ENCODE data around the gene SLAIN1. TPM values are rescaled to one million over a fixed set of nuclear protein-coding genes. Genes with fewer than 3 reads are reported as not detected.
"Not testable (repeated sequence)": the region's sequence is repeated elsewhere in the genome, so short reads cannot be mapped to it uniquely, and the experiment has no call there.

Gene SLAIN1
- polyA plus RNA-seq, 2 of the 4 experiments (the other 2 are of a cell fraction): 0.43 to 3.6 TPM

- Histone ChIP-seq H3K4me3 (no peak overlapping the region), H3K9me3 (no peaks in the 10 kb centered on the region), H3K4me1 (no peaks in the 10 kb centered on the region), H3K27ac (no peak overlapping the region), H3K4me2 (no peak overlapping the region)
- no peak for TF ChIP-seq CBX2 (IDR thresholded peaks at IDR 0.05; ENCODE audit: borderline replicate concordance, low read depth)
- no peak for TF ChIP-seq CBX8 (IDR thresholded peaks at IDR 0.05)
- TF ChIP-seq USF2 (IDR thresholded peaks at IDR 0.05): no peak
- no peak for TF ChIP-seq ZNF302 (CRISPR knock-in tag; IDR thresholded peaks at IDR 0.05)
- no peak for TF ChIP-seq PBX3 (IDR thresholded peaks at IDR 0.05)
- no peak for TF ChIP-seq RARB (CRISPR knock-in tag; IDR thresholded peaks at IDR 0.05)
- TF ChIP-seq SREBF2 (IDR thresholded peaks at IDR 0.05): no peak
- no peak for TF ChIP-seq BCL3 (IDR thresholded peaks at IDR 0.05)
- TF ChIP-seq RAD21 (conservative IDR thresholded peaks at IDR 0.05 in 1 of 2, IDR thresholded peaks at IDR 0.05 in 1 of 2): no peak
- no peak for TF ChIP-seq ATOH8 (CRISPR knock-in tag; IDR thresholded peaks at IDR 0.05; ENCODE audit: low read depth)
- TF ChIP-seq GATA3 (IDR thresholded peaks at IDR 0.05; ENCODE audit: borderline replicate concordance): no peak
- no peak for TF ChIP-seq TFCP2L1 (CRISPR knock-in tag; IDR thresholded peaks at IDR 0.05)
- TF ChIP-seq FOSL2 (IDR thresholded peaks at IDR 0.05): no peak
- no peak for TF ChIP-seq FOSL2 (CRISPR knock-in tag; IDR thresholded peaks at IDR 0.05)
- no peak for TF ChIP-seq HEYL (CRISPR knock-in tag; IDR thresholded peaks at IDR 0.05)
- TF ChIP-seq RNF2 (IDR thresholded peaks at IDR 0.05; ENCODE audit: borderline replicate concordance, low read depth): no peak
- TF ChIP-seq MYC (IDR thresholded peaks at IDR 0.05; ENCODE audit: borderline replicate concordance, low read length): no peak
- no peak for DNase-seq (ENCODE audit: low read depth in 1 of 2, low spot score in 1 of 2)
- FAIRE-seq: no peak
- ChIA-PET POLR2A (no interaction called here), CTCF (no interaction called here)
- no peak for ATAC-seq
- WGBS (ENCODE audit: missing lambda C conversion rate): 14% methylated on average over 1 of the region's 15 CpGs
Measured at GRCh38 chr13:77660841-77661250, 36.6 kb upstream of the SLAIN1 start.

GRCh38 chr13:77662301-77662700 lies 35.2 kb upstream of the SLAIN1 start:
- H3K4me1 ChIP-seq; H3K4me2 ChIP-seq; H3K9me3 ChIP-seq; H3K4me3 ChIP-seq; H3K27ac ChIP-seq; POLR2A ChIA-PET; FAIRE-seq; CTCF ChIA-PET; ATAC-seq; DNase-seq (ENCODE audit: low read depth in 1 of 2, low spot score in 1 of 2): not testable (repeated sequence)
- 38% methylated on average over 7 of the region's 16 CpGs for WGBS (ENCODE audit: missing lambda C conversion rate)

GRCh38 chr13:77662831-77663230 lies 34.7 kb upstream of the SLAIN1 start:
- H3K4me3 ChIP-seq; H3K27ac ChIP-seq; ATAC-seq; H3K4me1 ChIP-seq; POLR2A ChIA-PET; H3K9me3 ChIP-seq; FAIRE-seq; H3K4me2 ChIP-seq; CTCF ChIA-PET; DNase-seq (ENCODE audit: low read depth in 1 of 2, low spot score in 1 of 2): not testable (repeated sequence)
- WGBS (ENCODE audit: missing lambda C conversion rate): no CpG with 5 or more reads among the region's 15 CpGs

GRCh38 chr13:77674852-77675251 lies 22.6 kb upstream of the SLAIN1 start:
- H3K4me2 ChIP-seq: no peak overlapping the region
- no peak overlapping the region for H3K4me3 ChIP-seq
- no peaks in the 10 kb centered on the region for H3K4me1 ChIP-seq
- DNase-seq (ENCODE audit: low read depth in 1 of 2, low spot score in 1 of 2): no peak
- ChIA-PET CTCF (no interaction called here), POLR2A (no interaction called here)
- no peak for ATAC-seq
- TF ChIP-seq BCL3 (IDR thresholded peaks at IDR 0.05) (no peak), FOSL2 (IDR thresholded peaks at IDR 0.05) (no peak), FOSL2 (CRISPR knock-in tag; IDR thresholded peaks at IDR 0.05) (no peak), MYC (IDR thresholded peaks at IDR 0.05; ENCODE audit: borderline replicate concordance, low read length) (no peak), RFX5 (IDR thresholded peaks at IDR 0.05) (no peak), POLR2A (IDR thresholded peaks at IDR 0.05; ENCODE audit: low read length) (no peak), HOXA7 (CRISPR knock-in tag; IDR thresholded peaks at IDR 0.05) (no peak), CBX8 (IDR thresholded peaks at IDR 0.05) (no peak), HEYL (CRISPR knock-in tag; IDR thresholded peaks at IDR 0.05) (no peak), FOSB (CRISPR knock-in tag; IDR thresholded peaks at IDR 0.05) (no peak), MAX (IDR thresholded peaks at IDR 0.05) (no peak), FOXS1 (CRISPR knock-in tag; IDR thresholded peaks at IDR 0.05) (no peak)
- H3K27ac ChIP-seq: no peak overlapping the region
- no peaks in the 10 kb centered on the region for H3K9me3 ChIP-seq
- FAIRE-seq: no peak

All from A549 (cell line).